Ovary (tissue), 3 donors: ENCODE measurements around the gene POGK.

ENCODE experiments used
- CTCF ChIP-seq, 3 donors: fragments of 450-650 bp in 2 of 3; fragments of 200-600 bp in 1 of 3; IDR thresholded peaks; one replicate each; pipeline versions ENCODE4 v1.5.1 to v1.8.0; 2016 to 2022; ENCODE audit warnings: antibody characterized with exemption in 3 of 3, mild to moderate bottlenecking in 1 of 3
- POLR2A ChIP-seq: fragments of 450-650 bp; IDR thresholded peaks from one replicate; pipeline ENCODE4 v1.6.1; 2017; ENCODE audit warnings: antibody characterized with exemption, mild to moderate bottlenecking, moderate library complexity
- donor health status: DM: no; HTN: no; CAD: no.

- TF ChIP-seq POLR2A (peak; percentile 57), CTCF (IDR thresholded peaks at IDR 0.05) (no peak)
These were observed at the start of gene POGK for GRCh38 chr1:166838766-166839599.
